CD4-positive, alpha-beta T cell treated with Interleukin-17A for 1 hour (primary cell): ENCODE measurements around the gene HES2.
"Not testable (repeated sequence)": the region's sequence is repeated elsewhere in the genome, so short reads cannot be mapped to it uniquely, and the experiment has no call there.

Experiments
- DNase-seq: peaks from one replicate; pipeline ENCODE4 v3.0.0-alpha.2; 2020

Gene HES2

GRCh38 chr1:6435129-6435528, 15.4 kb upstream of the HES2 start:
- DNase-seq, result no peak

DNA sequence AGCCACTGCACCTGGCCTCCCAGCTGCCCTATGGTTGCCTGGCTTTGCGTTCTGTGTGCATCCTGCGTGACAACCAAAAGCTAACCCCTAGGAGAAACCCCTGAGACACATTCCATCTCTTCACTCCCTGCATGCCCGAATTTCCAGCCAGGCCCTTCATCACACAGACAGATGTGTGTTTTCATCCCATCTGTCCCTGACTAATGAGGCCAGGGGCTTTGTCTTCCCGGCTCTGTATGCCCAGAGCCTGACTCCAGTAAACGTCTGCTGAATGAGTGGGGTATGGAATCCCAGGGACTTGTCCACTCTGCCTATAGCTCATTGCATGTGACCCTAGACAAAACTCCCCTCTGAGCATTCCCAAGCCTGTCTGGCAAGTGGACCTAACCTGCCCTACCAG, 14.5 kb upstream of the HES2 start:
- DNase-seq, result no peak

DNA sequence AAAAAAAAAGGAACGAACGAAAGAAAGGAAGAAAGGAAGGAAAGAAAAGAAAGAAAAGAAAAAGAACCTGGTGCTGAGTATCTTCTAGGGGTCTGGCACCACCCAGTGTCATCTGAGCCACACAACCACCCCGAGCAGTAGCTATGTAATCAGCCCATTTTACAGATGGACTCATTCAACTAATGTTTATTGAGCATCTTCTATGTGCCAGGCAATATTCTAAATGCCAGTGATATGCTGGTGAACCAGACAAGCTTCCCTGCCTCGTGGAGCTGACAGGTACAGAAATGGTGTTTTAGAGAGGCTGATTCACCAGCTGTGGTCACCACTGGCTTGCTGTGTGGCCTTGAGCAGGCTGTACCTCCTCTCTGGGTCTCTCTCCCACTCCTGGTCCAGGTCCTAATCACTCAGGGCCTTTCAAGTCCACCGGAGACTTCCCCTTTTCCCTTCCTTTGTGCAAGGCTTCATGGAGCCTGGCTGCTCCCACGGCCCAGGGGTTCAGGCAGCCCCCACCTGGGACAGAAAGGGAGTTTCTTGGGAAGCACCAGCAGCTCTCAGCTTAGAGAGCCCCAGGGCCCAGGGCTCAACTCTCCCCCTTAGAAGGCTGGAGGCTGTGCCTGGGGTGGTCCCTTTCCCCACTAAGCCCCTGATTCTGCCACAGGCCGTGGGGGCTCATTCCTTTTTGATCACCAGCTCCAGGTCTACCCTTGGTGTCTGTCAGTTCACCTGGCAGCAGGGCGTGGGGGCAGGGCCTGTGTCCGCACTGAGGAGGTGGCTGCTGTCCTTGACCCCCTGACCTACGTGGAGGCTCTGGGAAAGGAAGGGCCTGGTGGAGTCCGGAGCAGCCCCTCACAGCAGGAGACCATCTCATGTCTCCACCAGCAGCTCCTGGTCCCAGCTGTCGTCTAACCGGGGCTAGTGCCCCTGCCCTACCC, 12.2 kb upstream of the HES2 start:
- not testable (repeated sequence) for DNase-seq

GRCh38 chr1:6429660-6430411, 10.1 kb upstream of the HES2 start:
- DNase-seq, result not testable (repeated sequence)

- DNase-seq, result not testable (repeated sequence)
Observed at GRCh38 chr1:6428453-6428852, 8.7 kb upstream of the HES2 start.

GRCh38 chr1:6427441-6428390, 8.0 kb upstream of the HES2 start:
- no peak for DNase-seq

GRCh38 chr1:6426972-6427350, 7.2 kb upstream of the HES2 start:
- no peak for DNase-seq

DNA sequence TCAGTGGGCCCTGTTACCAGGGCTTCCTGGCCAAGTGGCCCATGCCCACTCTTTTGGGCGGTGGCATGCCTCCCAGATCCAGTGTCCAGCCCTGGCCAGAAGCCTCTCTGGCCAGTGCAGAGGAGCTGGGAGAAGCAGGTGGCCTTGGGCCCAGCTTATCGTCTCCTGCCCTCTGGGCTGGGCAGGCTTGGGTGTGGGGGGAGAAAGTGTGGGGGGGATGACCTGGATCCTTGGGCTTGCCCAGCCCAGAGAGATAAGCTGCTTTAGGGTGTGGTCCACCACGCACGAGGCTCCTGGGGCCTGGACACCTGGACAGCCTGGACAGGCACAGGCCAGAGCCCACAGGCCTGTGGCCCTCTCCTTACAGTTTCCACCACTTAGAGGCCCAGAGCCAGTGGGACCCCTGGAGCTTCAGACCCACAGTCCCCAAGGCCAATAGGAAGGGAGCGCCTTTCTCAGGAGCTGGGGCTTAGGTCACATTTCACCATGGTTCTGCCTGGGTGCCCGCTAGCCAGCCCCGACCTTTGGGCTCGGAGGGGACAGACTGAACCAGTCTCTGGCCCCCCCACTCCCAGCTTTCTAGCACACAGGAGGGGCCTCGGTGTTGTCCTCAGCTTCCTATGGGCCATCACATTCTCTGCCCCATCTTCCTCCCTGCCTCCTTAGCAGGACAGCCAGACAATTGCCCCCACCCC, 6.7 kb upstream of the HES2 start:
- no peak for DNase-seq

DNA sequence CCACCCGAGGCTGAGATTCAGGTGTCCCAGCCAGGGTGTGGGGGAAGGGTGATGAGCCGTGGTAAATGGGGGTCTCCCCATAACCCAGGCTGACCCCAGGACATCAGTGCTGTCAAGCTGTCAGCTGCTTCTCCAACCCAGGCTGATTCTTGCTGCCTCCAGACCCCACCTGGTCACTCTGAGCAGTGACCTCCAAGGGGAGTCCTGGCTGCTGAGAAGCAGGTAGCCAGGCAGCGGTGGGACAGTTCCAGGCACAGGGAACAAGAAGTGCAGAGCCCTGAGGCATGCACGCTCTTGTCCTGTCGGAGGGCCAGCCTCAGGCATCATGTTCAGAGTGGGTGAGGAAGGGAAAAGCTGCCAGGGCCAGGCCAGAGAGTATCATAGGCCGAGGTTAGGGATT, 5.9 kb upstream of the HES2 start:
- no peak for DNase-seq

DNA sequence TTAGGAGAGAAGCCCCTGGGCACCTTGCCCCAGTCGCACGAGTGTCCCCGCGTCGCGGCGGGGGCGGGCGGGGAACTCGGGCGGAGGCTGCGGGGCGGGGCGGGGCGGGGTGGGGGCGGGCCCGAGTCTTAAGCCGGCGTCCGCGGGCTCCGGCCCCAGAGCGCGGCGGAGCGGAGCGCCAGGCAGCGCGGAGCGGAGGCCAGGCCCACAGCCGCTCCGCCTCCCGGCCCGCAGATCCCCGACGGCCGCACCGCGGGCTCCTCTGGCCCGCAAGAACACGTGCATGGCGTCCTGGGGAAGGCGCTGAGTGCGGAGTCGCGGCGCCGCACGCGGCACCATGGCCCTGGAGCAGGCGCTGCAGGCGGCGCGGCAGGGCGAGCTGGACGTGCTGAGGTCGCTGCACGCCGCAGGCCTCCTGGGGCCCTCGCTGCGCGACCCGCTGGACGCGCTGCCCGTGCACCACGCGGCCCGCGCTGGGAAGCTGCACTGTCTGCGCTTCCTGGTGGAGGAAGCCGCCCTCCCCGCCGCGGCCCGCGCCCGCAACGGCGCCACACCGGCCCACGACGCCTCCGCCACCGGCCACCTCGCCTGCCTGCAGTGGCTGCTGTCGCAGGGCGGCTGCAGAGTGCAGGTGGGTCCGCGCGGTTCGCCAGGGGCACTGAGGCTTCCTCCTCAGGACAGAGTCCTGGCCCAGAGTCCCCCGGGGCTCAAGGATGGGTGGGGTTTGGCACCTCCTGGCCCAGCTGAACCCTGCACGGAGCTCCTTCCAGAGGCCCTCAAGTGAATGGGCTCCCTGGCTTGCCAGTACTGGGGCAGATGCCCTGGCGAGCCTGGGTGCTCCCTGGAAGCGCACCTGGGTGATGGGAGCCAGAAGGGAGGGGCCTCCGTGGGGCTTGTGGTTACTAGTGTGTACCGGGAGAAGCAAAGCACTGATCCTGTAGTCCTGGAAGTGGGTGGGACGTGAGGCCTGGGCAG, 5.2 kb upstream of the HES2 start, which contains the start of gene ESPN:
Gene ESPN, plus strand, starts transcription at position 158 of the 975 bp plus-strand sequence. Its CDS starts 180 bp downstream, at position 338.
- no peak for DNase-seq

- no peak for DNase-seq
Observed at GRCh38 chr1:6424000-6424565, 4.4 kb upstream of the HES2 start.

DNA sequence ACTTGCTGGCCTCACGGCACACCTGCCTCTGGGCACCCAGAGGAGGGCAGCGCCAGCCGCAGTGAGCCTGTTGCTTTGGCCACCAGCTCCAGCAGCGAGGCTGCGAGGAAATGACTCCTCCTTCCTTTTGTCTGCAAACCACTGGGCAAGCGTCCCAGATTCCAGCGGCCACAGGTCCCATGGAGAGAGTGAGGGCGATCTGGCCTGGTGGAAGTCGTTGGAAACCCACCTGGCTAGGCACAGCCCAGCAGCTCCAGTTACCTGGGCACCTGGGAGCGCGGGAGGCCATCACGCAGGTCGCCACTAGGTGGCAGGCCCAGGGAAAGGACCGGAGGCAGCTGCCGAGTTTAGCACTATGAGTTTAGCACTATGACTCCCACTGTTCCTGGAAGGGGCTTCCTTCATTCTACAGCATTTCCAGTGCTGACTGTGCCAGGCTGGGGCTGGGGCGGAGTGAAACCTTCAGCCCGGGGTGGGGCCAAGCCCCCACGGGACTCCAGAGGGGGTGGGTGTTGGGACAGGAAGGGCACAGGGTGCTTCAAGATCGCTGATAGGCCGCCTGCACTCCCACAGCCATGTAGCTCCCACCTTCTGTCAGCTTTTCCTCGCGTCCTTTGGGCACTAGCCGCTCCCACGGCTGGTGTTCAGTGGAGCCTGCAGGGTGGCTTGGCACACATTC, 3.7 kb upstream of the HES2 start:
- DNase-seq, result peak; percentile 76

DNA sequence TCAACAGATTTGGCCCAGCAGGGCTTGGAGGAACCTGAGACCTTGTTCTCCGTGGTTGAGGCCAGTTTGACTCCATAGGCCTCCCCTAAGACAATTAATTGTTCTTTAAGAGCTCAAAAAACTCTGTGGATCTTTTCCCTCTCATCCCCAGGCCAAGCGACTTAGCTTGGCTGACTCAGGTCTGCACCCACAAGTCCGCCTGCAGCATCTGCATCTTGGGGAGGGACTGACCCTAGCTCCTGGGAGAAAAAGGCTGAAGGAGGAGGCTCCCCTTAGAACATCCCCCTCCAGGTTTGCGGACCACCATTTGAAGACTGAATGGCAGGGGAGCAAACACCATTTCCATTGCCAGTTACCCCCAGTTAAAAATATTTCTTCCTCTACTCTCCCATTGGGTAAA, 1.5 kb upstream of the HES2 start:
- no peak for DNase-seq

GRCh38 chr1:6420454-6421042, 829 bp upstream of the HES2 start:
- no peak for DNase-seq

- DNase-seq, result no peak
Observed at GRCh38 chr1:6419397-6419803, 319 bp downstream of the HES2 start.

DNA sequence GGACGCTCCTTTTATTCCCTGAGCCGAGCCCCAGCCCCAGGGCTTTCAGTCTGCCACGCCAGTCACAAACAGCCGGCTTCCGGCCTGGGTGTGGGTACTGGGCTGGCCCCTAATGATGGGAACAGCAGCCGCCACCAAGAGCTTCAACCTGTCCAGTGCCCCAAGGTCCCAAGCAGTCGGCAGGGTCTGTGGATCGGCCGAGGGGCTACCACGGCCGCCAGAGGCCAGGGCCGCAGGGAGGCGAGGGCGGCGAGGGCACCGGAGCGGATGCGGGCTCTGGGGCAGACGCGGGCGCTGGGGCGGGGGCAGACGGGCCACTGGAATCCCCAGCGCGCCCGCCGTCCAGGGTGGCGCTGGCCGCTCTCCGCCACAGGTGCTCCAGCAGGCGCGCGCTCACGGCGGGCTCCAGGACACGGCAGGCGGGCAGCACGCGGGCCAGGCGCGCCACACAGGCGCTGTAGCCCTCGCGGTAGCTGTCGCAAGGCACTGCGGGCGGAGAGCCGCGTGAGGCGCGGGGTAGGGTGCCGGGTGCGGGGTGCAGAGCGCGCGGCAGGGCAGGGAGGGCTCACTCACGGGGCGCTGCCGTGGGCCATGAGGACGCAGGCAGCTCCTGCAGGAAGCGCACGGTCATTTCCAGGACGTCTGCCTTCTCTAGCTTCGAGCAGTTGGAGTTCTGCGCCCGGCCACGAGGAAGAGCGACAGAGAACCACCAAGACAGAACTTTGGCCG, 887 bp downstream of the HES2 start:
- no peak for DNase-seq

GRCh38 chr1:6417961-6418667, 1.6 kb downstream of the HES2 start:
- no peak for DNase-seq

DNA sequence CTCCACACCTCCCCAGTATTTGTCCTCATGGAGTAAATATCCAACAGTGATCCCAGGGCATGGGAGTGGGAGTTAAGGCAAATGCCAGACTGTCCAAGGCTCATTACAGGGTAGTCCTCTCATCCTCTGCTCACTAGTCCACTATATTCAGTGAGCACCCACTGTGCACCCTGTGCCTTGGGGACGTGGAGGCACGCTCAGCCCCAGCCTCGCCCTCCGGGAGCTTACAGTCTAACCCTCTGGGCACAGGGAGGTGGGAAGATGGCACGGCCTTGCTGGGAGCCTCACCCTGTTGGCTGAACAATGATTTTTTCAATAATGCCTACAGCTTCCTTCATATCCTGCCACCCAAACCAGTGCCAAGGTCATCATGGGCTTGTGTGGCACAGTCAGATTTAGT, 2.8 kb downstream of the HES2 start:
- DNase-seq, result no peak
